Breast epithelium (tissue), 4 donors: ENCODE data around the gene PDIA5. TPM values are rescaled to one million over a fixed set of nuclear protein-coding genes. Genes with fewer than 3 reads are reported as not detected.

Experiments used
- DNase-seq, 2 donors: peaks; one replicate each; pipeline ENCODE4 v3.0.0-alpha.2; 2019; ENCODE audit warnings: low spot score in 2 of 2
- H3K27ac ChIP-seq, 2 donors: fragments of 200-600 bp; sonication (generic) in 1 of 2; one replicate each; pipeline ENCODE4 v1.5.1; 2016 to 2019; ENCODE audit warnings: mild to moderate bottlenecking in 1 of 2
- H3K27me3 ChIP-seq, 2 donors: fragments of 200-600 bp; sonication (generic) in 1 of 2; one replicate each; pipeline versions ENCODE4 v1.5.1 to v1.6.0; 2017 to 2019; ENCODE audit warnings: control low read depth in 1 of 2, mild to moderate bottlenecking in 1 of 2
- H3K36me3 ChIP-seq: fragments of 200-600 bp; one replicate; pipeline ENCODE4 v1.5.1; 2019
- H3K4me1 ChIP-seq, 2 donors: fragments of 200-600 bp; sonication (generic); one replicate each; pipeline ENCODE4 v1.5.1; 2016 to 2019; ENCODE audit warnings: control low read depth in 1 of 2
- H3K4me3 ChIP-seq, 3 donors: fragments of 200-600 bp; sonication (generic); 1 replicate in 2 of 3; 2 replicates in 1 of 3; pipeline ENCODE4 v1.5.1; 2016 to 2019; ENCODE audit warnings: mild to moderate bottlenecking in 3 of 3, moderate library complexity in 2 of 3
- H3K9me3 ChIP-seq, 2 donors: fragments of 200-600 bp; sonication (generic) in 1 of 2; one replicate each; pipeline ENCODE4 v1.5.1; 2016 to 2019; ENCODE audit warnings: control low read depth in 1 of 2
- CTCF ChIP-seq, 3 donors: fragments of 450-650 bp; IDR thresholded peaks; one replicate each; pipeline ENCODE4 v1.5.1; 2016 to 2017; ENCODE audit warnings: antibody characterized with exemption in 3 of 3, mild to moderate bottlenecking in 3 of 3, moderate library complexity in 3 of 3
- POLR2A ChIP-seq: fragments of 450-650 bp; IDR thresholded peaks from one replicate; pipeline ENCODE4 v1.6.1; 2016; ENCODE audit warnings: antibody characterized with exemption, mild to moderate bottlenecking, moderate library complexity
- POLR2AphosphoS5 ChIP-seq, 3 donors: sonication (generic); formaldehyde crosslinking; IDR thresholded peaks; one replicate each; pipeline ENCODE4 v1.6.1; 2017; ENCODE audit warnings: antibody characterized with exemption in 3 of 3
- intact Hi-C: fragments of 100-400 bp; cut with DNase I; formaldehyde crosslinking; loops from one replicate; pipeline ENCODE4 v1.15.1; 2023; ENCODE audit warnings: low total_unique reads
- total RNA-seq, 3 donors: library from RNA; depleted of rRNA; stranded (reverse); fragments of >200 nt; gene quantifications; one replicate each; pipeline ENCODE4 v1.1.0, GENCODE V29; 2016

PDIA5 gene
- total RNA-seq, result 10 to 100 TPM; 10.7 to 26.5 (median 11.0) TPM

- no peak for TF ChIP-seq POLR2A
- TF ChIP-seq CTCF (IDR thresholded peaks at IDR 0.05), result no peak
- TF ChIP-seq POLR2AphosphoS5 (IDR thresholded peaks at IDR 0.05), result no peak
- Histone ChIP-seq H3K27me3 (no peaks in the 10 kb centered on the region), H3K4me1 (no peaks in the 10 kb centered on the region), H3K9me3 (no peaks in the 10 kb centered on the region), H3K4me3 (peak within 1 kb of the TSS; percentile 86 to 92 (median 87)), H3K27ac (peak within 1 kb of the TSS; percentile 52 to 76), H3K36me3 (no peaks in the 10 kb centered on the region)
- DNase-seq, result peak; percentile 76 to 86
- intact Hi-C loops, result no loop called here
Observed at GRCh38 chr3:123066896-123067688, at the start of gene PDIA5. Gene PDIA5 (plus strand): TSS chr3:123067025. CDS start chr3:123067165, 140 bp downstream.

GRCh38 chr3:123018683-123019082 lies 48.1 kb upstream of the PDIA5 start:
- no peaks in the 10 kb centered on the region for H3K4me1 ChIP-seq
- TF ChIP-seq CTCF (IDR thresholded peaks at IDR 0.05), result no peak
- no peak for TF ChIP-seq POLR2A
- TF ChIP-seq POLR2AphosphoS5 (IDR thresholded peaks at IDR 0.05), result no peak
- H3K36me3 ChIP-seq, result no peaks in the 10 kb centered on the region
- no peak overlapping the region for H3K27ac ChIP-seq
- no peak overlapping the region for H3K4me3 ChIP-seq
- H3K9me3 ChIP-seq, result no peaks in the 10 kb centered on the region
- no peak for DNase-seq
- no peaks in the 10 kb centered on the region for H3K27me3 ChIP-seq
- intact Hi-C loops, result no loop called here

- TF ChIP-seq POLR2A (no peak), POLR2AphosphoS5 (IDR thresholded peaks at IDR 0.05) (no peak), CTCF (IDR thresholded peaks at IDR 0.05) (no peak)
- no peaks in the 10 kb centered on the region for H3K4me1 ChIP-seq
- H3K9me3 ChIP-seq, result no peaks in the 10 kb centered on the region
- intact Hi-C loops, result no loop called here
- H3K27ac ChIP-seq, result no peak overlapping the region
- H3K4me3 ChIP-seq, result no peak overlapping the region
- H3K36me3 ChIP-seq, result no peaks in the 10 kb centered on the region
- no peaks in the 10 kb centered on the region for H3K27me3 ChIP-seq
- DNase-seq, result no peak
Observed at GRCh38 chr3:123019161-123019560, 47.7 kb upstream of the PDIA5 start.

- TF ChIP-seq POLR2A, result no peak
- H3K9me3 ChIP-seq, result no peaks in the 10 kb centered on the region
- H3K36me3 ChIP-seq, result no peaks in the 10 kb centered on the region
- H3K27me3 ChIP-seq, result no peaks in the 10 kb centered on the region
- intact Hi-C loops, result no loop called here
- no peak for DNase-seq
- no peak overlapping the region for H3K27ac ChIP-seq
- H3K4me3 ChIP-seq, result no peak overlapping the region
- H3K4me1 ChIP-seq, result no peaks in the 10 kb centered on the region
Observed at GRCh38 chr3:123019591-123019990, 47.2 kb upstream of the PDIA5 start.

GRCh38 chr3:123020709-123021108 lies 46.1 kb upstream of the PDIA5 start:
- Histone ChIP-seq H3K27me3 (peaks cover 0 to 10% of the 10 kb centered on the region in 2 donors), H3K27ac (no peak overlapping the region), H3K4me3 (no peak overlapping the region), H3K4me1 (no peaks in the 10 kb centered on the region), H3K36me3 (no peaks in the 10 kb centered on the region), H3K9me3 (no peaks in the 10 kb centered on the region)
- TF ChIP-seq CTCF (IDR thresholded peaks at IDR 0.05) (no peak), POLR2AphosphoS5 (IDR thresholded peaks at IDR 0.05) (no peak), POLR2A (no peak)
- no peak for DNase-seq
- intact Hi-C loops, result no loop called here
